AG09319 (cell line): ENCODE data around the gene IGFBP5.

Experiments
- DNase-seq: peaks from one replicate; pipeline ENCODE4 v3.0.0-alpha.2; 2010; ENCODE audit warnings: low read depth; ENCODE audit errors: extremely low read depth
- TF ChIP-seq, protein P1 (sequence below): IDR thresholded peaks from 2 replicates; pipeline ENCODE4 v1.5.1; 2011; ENCODE audit warnings: low read depth, mild to moderate bottlenecking, inconsistent platforms, low read length, moderate library complexity

The IGFBP5 gene

DNA sequence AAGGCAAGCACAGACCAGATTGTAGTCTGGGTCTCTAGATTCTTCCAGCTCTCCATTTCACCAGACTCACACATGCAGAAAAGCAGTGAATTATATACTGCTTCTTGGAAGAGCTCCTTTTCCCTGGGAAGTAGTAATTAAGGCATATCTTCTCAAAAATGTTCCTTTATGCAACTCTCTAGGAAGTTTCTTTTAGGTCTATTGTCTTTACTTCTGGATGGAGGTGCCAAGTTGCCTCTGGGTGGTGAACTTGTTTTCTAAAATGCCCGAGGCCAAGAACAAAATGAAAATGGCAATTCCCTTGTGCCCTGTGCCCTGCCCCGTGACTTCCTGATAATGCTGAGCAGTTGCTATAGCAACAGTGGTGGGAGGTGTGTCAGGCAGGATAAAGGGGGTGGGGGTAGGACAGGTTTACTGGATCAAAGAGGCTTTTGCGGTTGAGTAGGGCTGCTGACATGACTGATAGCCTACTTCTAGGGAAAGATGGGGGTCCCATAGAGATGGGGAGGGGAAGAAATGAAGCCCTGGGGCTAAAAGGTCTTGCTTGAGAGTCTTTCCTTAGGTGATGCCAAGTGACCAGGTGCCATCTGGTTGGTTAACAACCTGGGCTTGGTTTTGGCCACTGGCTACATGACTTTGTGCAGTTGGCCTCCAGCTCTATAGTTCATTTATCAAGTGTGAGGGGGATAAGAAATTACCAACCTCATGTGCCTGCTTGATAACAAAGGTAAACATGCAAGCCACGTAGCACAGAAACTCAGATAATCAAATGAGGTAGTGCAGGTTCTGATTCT, 50.3 kb downstream of the IGFBP5 start:
- DNase-seq: no peak
- TF ChIP-seq, protein P1, sequence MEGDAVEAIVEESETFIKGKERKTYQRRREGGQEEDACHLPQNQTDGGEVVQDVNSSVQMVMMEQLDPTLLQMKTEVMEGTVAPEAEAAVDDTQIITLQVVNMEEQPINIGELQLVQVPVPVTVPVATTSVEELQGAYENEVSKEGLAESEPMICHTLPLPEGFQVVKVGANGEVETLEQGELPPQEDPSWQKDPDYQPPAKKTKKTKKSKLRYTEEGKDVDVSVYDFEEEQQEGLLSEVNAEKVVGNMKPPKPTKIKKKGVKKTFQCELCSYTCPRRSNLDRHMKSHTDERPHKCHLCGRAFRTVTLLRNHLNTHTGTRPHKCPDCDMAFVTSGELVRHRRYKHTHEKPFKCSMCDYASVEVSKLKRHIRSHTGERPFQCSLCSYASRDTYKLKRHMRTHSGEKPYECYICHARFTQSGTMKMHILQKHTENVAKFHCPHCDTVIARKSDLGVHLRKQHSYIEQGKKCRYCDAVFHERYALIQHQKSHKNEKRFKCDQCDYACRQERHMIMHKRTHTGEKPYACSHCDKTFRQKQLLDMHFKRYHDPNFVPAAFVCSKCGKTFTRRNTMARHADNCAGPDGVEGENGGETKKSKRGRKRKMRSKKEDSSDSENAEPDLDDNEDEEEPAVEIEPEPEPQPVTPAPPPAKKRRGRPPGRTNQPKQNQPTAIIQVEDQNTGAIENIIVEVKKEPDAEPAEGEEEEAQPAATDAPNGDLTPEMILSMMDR: no peak

DNA sequence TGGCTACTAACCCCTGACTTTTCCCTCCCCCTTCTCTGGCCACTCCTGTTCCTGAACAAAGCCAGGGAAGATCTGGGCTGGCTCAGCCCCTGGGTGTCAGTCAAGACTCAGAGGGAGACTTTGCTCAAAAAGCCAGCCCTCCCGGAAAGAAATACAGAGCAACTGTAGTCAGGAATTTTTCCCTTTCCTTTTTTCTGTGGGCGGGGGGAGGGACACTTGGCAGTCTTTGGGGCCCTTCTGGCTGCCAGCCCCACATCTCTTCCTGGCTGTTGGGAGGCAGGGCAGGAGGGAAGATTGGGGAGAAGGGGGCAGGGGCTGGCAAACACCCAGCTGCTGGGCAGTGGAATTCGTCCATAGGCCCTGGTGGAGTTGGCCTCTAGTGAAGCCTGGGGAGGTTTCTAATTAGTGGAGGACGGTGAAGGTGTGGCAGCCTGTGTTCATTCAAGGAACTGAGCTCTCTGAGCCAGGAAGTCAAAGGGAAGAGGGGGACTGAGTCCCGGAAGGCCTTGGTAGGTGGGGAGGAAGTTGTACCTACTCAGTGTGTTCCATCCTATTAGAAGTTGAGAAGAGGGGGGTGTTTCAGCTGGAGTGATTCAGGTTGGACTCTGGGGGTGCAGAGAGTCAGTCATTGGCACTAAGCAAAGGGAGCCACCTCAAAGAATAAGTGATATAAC, 51.2 kb downstream of the IGFBP5 start:
- no peak for DNase-seq
- TF ChIP-seq, protein P1: no peak

DNA sequence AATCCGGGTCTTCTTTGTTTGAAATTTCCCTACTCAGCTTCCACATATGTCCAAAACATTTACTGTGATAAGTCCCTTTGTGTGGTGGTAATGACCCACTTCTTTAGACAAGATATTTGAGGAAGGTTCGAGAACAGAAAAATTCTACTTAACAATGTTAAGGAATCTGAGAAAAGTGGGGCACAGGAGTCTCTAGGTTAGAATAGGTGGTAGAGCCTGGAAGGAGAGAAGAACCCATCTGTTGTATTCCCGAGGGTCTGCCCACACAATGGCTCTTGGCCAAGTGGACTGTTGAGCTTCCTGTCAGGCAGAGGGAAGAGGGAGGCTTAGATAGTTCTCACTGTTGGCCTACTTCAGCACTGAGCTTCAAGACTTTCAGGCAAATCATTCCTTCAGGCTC, 57.9 kb downstream of the IGFBP5 start:
- TF ChIP-seq, protein P1: no peak
- DNase-seq: no peak

DNA sequence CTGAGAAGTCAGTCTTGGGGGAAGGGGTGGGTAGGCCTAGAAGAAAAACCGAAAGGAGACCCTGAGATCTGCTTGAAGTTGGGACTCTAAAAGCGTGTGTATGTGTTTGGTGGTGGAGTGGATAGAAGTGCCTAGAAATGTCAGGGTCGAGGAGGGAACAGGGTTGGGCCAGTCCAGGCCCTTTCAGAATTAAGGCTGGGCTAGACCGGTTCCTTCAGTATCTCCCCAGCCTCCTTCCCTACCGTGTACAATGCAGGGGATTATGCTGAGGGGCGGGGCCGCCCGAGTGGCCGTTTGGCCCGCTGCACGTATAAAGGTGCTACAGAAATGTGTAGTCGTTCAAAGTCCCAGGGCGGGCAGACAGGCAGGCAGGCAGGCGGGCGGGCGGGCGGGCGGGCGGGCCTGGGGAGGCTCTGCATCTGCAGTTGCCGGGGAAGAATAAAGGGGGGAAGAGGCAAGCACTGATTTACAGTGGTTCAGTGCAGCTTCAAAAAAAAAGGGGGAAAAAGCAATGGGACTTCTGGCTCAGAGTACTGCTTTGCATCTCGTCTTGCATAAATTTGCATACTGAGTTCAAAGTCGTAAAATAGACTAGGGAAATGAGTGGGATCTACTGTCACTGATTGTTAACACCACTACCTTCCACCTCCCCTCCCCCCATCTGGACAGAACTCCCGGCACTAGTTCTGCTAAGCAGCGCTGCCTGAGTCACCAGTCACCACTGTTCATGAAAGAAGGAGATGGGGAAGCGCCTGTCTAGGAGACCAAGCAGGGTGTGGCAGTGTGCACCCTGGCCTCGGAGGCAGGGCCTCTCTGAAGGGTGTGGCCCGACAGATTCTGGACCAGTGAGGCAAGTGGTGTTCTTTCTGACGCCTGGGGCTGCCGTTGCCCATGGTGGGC, 58.5 kb downstream of the IGFBP5 start:
- TF ChIP-seq, protein P1: no peak
- no peak for DNase-seq

DNA sequence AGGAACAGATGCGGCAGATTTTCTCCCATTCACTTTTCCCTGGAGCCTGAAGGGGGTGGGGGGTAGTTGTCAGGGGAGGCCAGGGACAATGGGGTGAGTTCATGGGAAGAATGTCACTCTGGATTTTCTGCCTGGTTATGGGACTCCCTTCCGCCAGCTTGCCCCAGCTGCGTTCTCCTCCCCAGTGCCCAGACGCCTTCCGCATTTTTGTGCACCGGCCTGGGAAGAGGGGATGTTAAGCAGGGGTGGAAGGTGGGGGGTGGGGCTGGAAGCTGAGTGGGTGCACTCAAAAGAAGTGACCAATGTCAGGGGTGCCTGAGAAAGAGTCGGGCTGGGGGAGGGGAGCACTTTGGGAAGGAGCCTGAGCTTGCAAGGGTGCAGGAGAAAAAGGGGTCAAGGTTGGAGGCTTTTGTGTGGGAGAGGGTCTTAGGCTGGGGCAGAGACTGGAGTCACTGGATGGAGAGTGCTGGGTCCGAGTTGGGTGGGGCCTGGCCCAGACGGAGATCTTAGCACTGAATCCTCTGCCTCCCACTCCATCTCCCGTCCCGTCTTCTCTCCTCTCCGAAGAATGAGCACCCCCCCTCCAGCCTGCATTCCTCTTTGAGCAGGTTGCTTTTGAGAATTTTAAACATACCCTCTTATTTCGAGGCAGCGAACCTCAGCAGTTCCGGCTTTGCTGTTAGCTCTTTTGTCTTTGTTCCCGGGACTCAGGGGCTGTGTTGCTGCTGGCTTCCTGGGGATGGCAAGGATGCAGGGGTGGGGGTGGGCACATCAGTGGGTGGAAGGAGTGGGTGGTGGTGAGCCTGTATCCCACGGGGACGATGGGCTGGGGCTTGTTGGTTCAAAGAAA, 59.4 kb downstream of the IGFBP5 start:
- no peak for DNase-seq
- TF ChIP-seq, protein P1: no peak

DNA sequence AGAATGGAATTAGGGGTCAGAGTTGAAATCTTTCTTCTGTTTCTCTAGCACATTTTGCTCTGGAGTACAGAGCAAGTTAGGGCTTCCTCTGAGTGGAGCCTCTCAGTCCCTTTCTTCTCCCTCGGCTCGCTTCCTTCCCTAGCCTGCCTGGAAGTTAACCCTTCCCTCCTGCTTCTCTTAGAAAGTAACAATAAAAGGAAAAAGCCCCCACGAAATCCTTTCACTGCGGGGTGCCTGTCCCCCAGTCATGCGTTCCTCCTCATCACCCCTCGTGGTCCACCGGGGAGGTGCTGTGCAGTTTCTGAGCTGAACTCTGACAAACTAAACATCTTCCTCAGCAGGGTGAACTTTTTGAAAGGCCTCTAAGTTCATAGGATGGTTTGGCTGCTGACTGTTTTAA, 60.2 kb downstream of the IGFBP5 start:
- TF ChIP-seq, protein P1: no peak
- no peak for DNase-seq
